ENCODE results near the gene APH1A. TPM values are rescaled to one million over a fixed set of nuclear protein-coding genes. Genes with fewer than 3 reads are reported as not detected.

APH1A gene
- total RNA-seq, 1 donor, result 103 TPM

DNA sequence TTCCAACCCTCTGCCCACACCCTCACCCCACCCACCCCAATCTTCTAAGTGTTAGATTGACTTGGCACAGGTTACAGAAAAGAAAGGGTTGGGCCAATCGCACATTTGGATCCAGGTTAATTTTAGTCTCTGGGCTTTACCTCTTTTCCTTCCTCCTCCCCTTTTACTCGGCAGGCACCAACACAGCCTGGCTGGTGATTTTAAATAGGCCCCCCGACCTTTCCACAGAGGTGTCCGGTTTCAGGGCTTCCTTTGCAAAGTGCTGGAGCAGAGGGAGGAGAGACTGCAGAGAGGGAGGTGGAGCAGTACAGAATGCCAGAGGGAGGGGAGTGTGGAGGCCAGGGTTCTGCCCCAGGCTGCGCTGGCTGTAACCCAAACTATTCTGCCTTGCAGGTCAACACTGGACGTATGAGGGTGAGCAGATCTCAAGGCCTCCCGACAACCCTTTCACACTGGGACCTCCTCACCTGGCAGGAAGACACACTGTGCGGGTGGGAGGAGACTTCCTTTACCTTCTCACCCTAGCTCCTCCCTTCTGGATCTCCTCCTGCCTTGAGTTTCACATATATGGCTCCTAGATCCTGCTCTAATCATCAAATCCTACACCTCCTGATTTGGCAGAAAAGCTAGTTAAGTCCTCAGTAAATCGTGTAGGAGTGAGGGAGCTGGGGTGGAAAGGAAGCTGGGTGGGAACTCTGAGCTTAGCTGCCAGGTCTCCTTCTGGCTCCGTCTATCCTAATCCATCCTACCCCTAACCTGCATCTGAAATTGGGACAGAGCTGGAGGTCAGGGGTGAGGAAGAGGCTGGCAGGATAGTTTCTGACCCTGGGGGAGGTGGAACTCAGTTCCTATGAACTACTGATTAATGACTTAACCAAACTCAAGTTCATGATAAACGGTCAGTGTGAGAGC, 8.8 kb downstream of the APH1A start:
- no peak overlapping the region for H3K4me3 ChIP-seq (ENCODE audit: low read depth, low read length)
- DNase-seq (ENCODE audit: low read depth), result peak; percentile 47
- TF ChIP-seq, protein P1, sequence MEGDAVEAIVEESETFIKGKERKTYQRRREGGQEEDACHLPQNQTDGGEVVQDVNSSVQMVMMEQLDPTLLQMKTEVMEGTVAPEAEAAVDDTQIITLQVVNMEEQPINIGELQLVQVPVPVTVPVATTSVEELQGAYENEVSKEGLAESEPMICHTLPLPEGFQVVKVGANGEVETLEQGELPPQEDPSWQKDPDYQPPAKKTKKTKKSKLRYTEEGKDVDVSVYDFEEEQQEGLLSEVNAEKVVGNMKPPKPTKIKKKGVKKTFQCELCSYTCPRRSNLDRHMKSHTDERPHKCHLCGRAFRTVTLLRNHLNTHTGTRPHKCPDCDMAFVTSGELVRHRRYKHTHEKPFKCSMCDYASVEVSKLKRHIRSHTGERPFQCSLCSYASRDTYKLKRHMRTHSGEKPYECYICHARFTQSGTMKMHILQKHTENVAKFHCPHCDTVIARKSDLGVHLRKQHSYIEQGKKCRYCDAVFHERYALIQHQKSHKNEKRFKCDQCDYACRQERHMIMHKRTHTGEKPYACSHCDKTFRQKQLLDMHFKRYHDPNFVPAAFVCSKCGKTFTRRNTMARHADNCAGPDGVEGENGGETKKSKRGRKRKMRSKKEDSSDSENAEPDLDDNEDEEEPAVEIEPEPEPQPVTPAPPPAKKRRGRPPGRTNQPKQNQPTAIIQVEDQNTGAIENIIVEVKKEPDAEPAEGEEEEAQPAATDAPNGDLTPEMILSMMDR (IDR thresholded peaks at IDR 0.05; ENCODE audit: insufficient read depth, low read depth, low read length), result no peak

DNA sequence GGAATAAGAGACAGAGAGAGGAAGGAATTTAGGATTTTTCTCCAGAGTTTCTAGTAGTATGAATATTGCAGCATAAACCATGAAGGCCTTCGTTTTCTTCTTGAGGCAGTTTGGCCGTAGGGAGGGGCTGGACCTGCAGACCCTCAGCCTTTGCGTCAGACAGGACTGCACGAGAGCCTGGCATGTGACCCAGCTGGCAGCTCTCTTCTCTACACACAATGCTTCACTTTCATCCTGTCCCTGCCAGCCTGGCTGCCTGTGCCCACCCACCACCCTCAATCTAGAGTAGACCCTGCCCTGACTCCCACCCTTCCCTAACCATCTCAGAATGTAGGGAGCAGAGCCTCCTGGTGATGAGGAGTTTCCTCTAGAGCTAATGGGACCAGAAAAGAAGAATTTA, 9.6 kb downstream of the APH1A start:
- TF ChIP-seq, protein P1 (IDR thresholded peaks at IDR 0.05; ENCODE audit: insufficient read depth, low read depth, low read length), result no peak
- no peak for DNase-seq (ENCODE audit: low read depth)
- no peak overlapping the region for H3K4me3 ChIP-seq (ENCODE audit: low read depth, low read length)

DNA sequence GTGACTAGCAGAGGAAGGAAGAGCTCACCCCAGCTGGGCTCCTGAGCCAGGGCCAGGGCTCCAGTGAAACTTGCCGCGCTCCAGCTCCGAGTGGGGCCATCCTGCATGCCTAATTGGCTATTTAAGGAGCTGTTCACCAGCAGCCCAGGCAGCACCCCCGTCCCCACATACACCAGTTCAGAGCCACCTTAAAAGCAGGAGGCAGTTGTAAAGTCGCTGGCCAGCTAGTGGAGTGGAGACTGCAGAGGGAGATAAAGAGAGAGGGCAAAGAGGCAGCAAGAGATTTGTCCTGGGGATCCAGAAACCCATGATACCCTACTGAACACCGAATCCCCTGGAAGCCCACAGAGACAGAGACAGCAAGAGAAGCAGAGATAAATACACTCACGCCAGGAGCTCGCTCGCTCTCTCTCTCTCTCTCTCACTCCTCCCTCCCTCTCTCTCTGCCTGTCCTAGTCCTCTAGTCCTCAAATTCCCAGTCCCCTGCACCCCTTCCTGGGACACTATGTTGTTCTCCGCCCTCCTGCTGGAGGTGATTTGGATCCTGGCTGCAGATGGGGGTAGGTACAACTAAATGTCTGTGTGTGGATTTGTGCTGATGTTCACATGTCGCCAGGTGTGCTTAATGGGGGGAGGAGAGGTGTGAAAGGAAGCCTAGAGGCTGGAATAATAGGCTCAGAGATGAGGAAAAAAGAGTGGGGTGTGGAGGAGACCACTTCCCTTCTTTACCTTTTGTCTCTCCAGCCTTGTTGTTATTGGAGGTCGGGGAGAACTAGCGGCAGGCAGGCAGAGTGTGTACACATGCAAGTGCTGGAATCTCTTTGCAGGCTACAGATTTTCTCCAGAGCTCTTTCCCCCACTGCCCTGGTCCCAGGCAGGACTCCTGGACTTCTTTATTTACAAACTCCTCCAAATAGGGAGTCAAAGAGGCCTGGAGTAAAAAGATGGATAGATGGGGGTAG, 10.9 kb downstream of the APH1A start, which contains the start of gene CA14:
CA14 (plus strand) TSS at position 151 of the 962 bp plus-strand sequence; CDS start at position 506, 355 bp downstream.
- TF ChIP-seq, protein P1 (IDR thresholded peaks at IDR 0.05; ENCODE audit: insufficient read depth, low read depth, low read length), result no peak
- DNase-seq (ENCODE audit: low read depth), result peak; percentile 20
- no peak within 1 kb of the TSS for H3K4me3 ChIP-seq (ENCODE audit: low read depth, low read length)

DNA sequence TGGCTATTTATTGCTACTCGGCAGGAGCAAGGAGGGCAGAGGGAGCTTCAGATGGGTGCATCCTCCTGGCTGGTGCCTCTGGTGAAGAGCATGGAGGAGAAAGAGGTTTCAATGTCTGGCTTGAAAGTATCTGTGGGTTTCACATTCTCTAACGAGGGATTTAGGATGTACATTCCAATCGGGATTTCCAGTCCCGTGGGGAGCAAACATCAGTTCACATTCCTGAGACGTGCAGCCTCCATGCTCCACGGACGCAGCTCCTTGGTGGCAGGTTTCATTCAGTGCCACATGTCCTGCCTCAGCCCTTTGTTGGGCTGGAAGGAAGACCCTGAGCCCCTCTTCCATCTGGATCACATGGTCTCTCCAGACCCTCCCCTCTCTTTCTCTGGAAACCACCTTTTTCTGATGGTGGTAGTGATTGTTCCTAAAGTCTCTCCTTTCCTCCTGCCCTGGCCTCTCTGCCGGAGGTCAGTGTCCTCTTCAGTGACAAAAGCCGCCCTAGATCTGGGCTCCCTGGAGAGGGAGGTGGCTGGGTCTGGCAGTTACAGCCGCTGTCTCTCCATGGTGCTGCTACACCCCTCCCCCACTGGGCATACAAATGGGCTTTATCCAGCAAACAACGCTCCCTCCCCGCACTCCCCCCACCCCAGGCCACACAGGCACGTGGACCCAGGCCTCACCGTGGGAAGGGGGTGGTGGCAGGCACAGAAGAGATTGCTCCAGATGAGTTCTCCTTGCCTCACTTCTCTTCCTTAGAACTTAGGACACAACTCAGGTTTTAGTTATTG, 12.1 kb downstream of the APH1A start:
- DNase-seq (ENCODE audit: low read depth), result peak; percentile 24
- no peak overlapping the region for H3K4me3 ChIP-seq (ENCODE audit: low read depth, low read length)
- TF ChIP-seq, protein P1 (IDR thresholded peaks at IDR 0.05; ENCODE audit: insufficient read depth, low read depth, low read length), result no peak

DNA sequence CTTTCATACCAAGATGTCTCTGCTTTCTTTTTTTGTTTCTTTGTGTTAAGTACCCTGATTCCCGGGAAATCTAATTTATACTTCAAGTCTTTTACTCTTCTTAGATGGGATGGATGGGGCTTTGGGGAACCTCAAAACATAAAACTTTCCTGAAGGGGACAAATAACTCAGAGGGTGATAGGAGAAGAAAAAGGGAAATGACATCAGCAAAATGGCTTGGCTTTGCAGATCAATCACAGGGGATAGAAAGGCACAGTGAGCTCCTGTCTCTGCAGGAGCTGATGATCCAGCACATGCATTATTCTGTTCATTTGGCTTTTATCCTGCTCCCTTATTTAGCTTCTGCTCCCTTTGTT, 12.6 kb downstream of the APH1A start:
- no peak for DNase-seq (ENCODE audit: low read depth)
- TF ChIP-seq, protein P1 (IDR thresholded peaks at IDR 0.05; ENCODE audit: insufficient read depth, low read depth, low read length), result no peak
- no peak overlapping the region for H3K4me3 ChIP-seq (ENCODE audit: low read depth, low read length)

DNA sequence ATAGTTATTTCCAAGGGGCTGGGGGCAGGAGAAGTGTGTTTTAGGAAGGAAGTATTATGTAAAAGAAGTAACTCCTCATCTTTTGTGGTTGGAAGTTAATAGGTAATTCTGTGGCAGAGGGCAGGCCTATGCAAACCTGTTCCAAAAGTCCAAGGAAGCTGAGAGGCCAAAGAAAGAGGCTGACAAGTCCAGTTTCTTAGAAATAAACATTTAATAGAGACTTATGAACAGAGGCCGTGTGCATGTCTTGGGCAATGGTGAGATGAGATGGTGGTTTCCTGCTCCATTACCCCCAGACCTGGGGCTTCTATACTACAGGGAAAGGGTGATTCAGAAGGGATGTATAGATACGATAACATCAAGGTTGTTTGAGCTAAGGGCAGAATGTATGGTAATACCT, 18.9 kb downstream of the APH1A start:
- no peak for DNase-seq (ENCODE audit: low read depth)
- TF ChIP-seq, protein P1 (IDR thresholded peaks at IDR 0.05; ENCODE audit: insufficient read depth, low read depth, low read length), result no peak
- no peak overlapping the region for H3K4me3 ChIP-seq (ENCODE audit: low read depth, low read length)
